Measurements from ENCODE around the gene GALNT1. TPM values are rescaled to one million over a fixed set of nuclear protein-coding genes. Genes with fewer than 3 reads are reported as not detected.

The GALNT1 gene
- total RNA-seq, 1 donor from 2014 or later, result 48.0 TPM

DNA sequence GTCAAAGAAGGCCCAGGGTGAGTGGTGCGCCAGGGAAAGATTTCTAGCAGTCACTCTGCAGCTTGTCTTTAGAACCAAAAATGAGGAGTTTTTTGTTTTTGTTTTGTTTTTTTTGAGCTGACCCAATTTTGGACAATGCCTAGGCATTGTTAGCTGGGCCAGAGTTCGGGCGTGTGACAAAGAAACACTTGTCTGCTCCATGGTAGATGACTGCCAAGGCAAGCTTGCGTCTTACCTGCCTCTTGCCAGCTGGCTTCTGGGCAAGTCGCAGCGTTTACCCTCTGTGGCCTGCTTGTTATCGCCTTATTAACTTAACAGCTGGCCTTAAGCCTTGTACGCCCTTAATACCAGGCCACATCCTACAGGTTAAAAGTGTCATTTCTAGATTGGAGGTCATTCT, 114.3 kb downstream of the GALNT1 start:
- DNase-seq, result peak; percentile 86
- intact Hi-C loops (cut with DNase I), result no loop called here
- peak; percentile 96 for ATAC-seq (ENCODE audit: poor library complexity)

DNA sequence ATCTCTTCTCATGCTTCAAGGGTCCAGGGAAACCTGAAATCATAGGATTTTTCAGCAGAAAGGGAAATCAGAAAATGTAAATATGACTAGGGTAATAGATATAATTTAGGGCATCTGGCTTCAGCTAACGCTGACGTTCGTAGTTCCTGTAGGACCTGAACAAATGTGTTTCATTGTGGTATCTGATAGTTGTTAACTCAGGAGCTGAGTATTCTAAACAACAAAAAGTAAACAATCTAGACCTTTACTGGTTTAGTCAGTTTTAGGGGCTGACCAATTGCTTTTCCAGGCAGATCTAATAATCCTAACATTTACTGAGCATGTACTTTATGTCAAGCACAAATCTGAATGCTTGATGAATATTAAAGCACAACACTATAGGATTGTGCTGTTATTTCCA, 114.8 kb downstream of the GALNT1 start:
- intact Hi-C loops (cut with DNase I), result no loop called here
- ATAC-seq (ENCODE audit: poor library complexity) (no peak), DNase-seq (no peak)

DNA sequence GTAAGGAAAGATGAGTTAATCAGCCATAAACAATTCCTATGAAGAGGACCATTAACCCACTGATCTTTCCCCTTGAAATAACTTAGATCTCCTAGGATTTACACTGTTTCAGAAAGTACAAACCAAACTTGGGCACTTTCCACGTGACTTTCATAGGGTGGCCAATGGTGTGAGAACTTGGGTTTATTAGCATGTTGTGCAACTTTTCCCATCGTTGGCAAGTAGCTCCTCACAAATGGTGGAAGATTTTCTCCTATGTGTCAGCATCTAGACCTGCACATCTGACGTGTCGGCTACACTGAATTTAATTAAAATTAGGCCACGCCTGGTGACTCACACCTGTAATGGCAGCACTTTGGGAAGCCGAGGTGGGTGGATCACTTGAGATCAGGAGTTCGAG, 116.3 kb downstream of the GALNT1 start:
- intact Hi-C loops (cut with DNase I), result no loop called here
- ATAC-seq (ENCODE audit: poor library complexity) (no peak), DNase-seq (no peak)

DNA sequence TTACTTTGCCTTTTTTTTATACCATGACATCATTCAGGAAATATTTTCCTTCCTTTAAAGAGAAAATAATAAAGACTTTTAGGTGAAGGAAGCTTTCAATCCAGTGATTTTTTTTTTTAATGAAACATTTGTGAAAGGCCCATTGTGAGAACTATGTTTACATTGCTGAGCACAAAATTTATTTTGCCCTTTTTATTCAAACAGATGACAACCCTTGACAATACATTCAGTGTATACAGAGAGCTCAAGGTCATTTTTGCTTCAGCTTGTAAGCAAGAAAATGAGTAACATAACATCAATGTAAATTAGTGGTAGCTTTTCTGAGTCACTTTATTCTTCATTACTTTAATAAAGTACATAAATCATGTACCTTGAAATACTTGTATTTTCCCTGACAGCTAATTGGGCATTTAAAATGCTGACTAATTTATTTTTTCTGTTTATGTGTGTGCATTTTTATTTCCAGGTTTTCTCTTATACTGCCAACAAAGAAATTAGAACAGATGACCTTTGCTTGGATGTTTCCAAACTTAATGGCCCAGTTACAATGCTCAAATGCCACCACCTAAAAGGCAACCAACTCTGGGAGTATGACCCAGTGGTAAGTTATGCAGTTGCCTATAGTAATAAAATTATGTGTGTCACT, 121.6 kb downstream of the GALNT1 start:
- ATAC-seq (ENCODE audit: poor library complexity) (no peak), DNase-seq (no peak)
- intact Hi-C loops (cut with DNase I), result no loop called here

DNA sequence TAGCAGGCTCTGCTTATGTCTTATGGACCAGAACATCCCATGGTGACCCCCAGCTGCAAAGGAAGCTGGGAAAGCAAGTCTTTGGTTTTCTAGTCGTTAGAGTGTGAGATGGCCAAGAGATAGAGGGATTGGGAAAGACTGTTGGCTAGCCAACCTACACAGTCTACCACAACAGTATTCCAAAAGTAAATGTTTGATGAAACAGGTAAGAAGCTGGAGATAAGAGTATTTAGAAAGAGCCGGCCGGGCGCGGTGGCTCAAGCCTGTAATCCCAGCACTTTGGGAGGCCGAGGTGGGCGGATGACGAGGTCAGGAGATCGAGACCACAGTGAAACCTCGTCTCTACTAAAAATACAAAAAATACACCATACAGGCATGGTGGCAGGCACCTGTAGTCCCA, 124.4 kb downstream of the GALNT1 start:
- intact Hi-C loops (cut with DNase I), result no loop called here
- DNase-seq, result no peak
- ATAC-seq (ENCODE audit: poor library complexity), result no peak

DNA sequence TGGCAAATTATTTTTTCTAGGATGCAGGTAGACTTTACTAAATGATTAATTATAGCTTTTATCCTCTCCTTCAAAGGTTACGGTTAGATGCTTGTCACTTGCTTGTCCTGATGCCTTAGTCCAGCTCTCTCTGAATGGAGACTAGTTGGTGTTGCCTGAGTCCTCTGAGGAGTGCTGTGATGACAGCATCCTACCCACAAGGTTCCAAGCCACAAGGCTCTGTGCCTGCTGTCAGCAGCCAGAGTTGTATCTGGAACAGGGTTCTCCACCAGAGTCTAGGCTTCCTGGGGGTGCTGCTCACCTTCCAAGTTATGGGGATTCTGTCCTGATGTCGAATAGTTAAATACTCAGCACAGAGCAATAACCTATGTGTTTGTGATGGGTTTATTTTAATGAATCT, 125.7 kb downstream of the GALNT1 start:
- peak; percentile 89 for ATAC-seq (ENCODE audit: poor library complexity)
- DNase-seq, result no peak
- intact Hi-C loops (cut with DNase I), result no loop called here

DNA sequence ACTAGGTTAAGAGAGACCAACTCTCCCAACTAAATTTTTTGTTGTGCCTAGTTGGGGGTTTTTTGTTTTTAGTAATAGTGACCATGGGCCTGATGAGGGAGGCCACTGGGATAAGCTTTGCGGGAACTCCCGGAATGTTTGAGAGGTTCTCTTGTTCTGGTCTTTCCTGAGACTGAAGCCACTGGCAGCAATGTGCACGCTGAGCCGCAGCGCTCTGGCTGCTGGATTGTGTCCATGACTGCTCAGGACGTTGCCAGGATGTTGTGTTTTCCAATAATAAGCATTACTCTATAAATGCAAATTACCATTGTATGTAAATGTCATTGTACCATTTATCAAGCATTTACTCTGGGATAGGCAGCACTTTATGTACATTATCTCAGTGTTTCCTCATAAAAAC, 126.1 kb downstream of the GALNT1 start:
- DNase-seq (peak; percentile 49), ATAC-seq (ENCODE audit: poor library complexity) (peak; percentile 77)
- intact Hi-C loops (cut with DNase I), result no loop called here

DNA sequence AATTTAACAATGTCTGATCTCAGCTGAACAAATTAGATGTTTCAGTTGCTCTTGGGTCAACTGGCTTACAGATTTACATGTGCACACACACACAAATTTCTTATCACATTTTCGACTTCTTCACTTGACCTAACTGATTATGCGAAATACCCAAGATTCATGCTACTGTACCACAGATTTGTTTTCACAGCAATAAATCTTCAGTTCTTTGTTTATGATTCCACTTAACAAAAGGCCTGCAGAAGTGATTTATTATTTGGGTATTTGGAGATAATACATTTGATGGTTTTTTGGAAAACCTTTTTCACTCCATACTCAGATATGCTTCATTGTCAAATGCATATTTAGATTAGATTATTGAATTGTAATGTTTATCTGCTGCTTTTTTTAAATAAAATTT, 129.0 kb downstream of the GALNT1 start:
- ATAC-seq (ENCODE audit: poor library complexity), result no peak
- intact Hi-C loops (cut with DNase I), result no loop called here
- no peak for DNase-seq

DNA sequence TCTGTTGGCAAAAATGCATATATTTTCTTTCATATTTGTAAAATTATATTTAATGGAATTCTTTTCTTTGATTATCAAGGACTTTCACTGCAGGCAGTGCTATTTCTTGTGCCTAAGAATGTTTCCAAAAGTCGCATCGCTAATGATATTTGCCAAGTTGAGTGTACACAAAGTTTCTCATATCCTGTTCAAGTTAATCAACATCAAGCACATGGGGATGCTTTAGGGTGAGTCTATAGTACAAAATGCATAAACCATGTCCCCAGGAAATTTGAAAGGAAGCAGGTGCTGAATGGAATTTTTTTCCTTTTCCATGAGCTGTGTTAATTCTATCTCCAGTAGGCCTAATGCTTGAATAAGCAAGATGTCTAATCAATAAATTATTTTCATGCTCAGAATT, 129.7 kb downstream of the GALNT1 start:
- no peak for ATAC-seq (ENCODE audit: poor library complexity)
- DNase-seq, result no peak
- intact Hi-C loops (cut with DNase I), result no loop called here

DNA sequence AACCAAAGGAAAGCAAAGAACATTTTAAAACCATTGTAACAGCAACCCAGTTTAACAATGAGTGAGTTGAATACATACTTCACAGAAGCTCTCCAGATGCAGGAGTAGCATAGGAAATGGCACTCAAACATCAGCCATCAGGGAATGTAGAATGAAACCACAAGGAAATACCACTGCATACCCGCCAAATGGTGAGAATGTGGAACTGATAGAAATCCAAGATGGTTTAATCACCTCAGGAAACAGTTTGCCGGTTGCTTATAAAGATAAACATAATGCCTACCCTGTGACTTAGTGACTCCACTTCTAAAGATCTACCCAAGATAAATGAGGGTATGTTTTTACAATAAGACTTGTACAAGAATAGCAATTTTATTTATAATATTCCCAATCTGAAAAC, 132.0 kb downstream of the GALNT1 start:
- ATAC-seq (ENCODE audit: poor library complexity), result no peak
- no peak for DNase-seq
- intact Hi-C loops (cut with DNase I), result no loop called here

DNA sequence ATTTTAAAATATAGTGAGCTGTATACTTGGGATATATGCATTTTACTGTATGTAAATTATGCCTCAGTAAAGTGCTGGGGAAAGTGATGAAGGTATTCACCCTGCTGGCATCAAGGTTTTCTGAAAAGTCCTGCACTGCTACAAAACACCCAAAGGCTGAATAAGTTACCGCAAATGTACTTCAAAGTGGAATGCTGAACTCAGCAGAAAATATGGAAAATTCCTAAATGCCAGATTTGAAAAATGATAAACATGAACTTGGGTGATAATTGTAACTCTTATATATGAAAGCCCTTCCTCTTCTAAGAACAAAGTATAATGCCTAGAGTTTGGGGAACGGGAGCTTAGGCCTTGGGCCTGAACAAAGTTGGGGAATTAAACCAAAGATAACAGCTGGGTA, 133.0 kb downstream of the GALNT1 start:
- ATAC-seq (ENCODE audit: poor library complexity) (no peak), DNase-seq (no peak)
- intact Hi-C loops (cut with DNase I), result no loop called here

DNA sequence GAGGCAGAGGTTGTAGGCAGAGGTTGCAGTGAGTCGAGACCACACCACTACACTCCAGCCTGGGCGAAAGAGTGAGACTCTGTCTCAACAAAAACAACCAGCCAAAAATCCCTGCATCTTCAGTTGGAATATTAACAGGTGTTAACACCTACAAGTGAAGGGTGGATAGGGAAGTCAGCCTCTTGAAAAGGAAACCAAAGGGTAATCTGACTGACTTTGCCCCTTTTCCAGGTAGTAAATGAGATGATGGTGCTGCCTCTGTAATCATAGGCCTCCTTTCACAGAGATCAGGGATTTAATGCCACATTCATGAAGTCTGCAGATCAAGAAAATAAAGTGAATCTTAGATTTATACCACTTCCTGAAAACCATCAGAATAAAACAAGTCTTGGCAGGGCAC, 133.6 kb downstream of the GALNT1 start:
- no peak for DNase-seq
- intact Hi-C loops (cut with DNase I), result no loop called here
- no peak for ATAC-seq (ENCODE audit: poor library complexity)

DNA sequence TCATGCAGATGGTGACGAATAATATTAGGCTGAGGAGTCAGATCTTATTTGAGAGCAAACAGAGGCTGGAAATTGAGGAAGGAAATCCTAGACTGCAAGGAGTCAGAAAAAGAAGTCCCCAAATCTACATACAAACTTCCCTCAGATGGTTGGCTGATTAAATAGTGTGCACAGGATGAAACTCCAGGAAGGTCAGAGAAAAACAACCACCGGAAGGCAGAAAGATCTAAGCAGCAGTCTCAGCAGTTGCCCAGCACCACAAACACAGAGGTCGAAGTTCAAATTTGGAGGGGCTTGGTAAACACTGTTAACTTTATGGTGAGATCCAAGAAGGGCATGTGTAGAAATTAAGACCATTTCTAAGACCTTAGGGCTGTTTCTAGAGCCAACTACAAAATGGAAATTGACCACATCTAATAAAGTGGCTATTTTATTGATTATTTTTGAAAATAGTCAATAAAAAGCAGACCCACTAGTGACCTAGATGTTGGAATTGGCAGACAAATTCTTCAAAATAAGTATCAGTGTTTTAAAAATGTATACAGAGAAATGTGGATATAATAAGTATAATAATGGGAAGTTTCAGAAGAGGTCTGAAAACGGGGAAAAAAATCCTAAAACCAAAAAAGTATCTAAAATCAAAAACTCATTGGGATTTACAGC, 134.8 kb downstream of the GALNT1 start:
- no peak for ATAC-seq (ENCODE audit: poor library complexity)
- intact Hi-C loops (cut with DNase I), result no loop called here
- DNase-seq, result no peak

DNA sequence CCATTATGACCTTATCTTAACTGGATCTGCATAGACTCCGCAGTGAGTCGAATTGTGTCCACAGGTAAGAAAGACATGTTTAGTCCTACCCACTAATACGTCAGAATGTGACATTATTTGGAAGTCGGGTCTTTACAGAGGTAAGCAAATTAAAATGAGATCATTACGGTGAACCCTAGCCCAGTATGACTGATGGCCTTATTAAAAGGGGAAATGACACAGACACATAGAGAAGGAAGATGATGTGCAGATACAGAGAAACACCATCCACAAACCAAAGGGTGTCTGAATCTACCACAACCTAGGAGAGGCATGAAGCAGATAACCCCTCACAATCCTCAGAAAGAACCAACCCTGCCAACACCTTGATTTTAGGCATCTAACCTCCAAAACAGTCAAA, 135.6 kb downstream of the GALNT1 start:
- intact Hi-C loops (cut with DNase I), result no loop called here
- DNase-seq, result no peak
- ATAC-seq (ENCODE audit: poor library complexity), result no peak

DNA sequence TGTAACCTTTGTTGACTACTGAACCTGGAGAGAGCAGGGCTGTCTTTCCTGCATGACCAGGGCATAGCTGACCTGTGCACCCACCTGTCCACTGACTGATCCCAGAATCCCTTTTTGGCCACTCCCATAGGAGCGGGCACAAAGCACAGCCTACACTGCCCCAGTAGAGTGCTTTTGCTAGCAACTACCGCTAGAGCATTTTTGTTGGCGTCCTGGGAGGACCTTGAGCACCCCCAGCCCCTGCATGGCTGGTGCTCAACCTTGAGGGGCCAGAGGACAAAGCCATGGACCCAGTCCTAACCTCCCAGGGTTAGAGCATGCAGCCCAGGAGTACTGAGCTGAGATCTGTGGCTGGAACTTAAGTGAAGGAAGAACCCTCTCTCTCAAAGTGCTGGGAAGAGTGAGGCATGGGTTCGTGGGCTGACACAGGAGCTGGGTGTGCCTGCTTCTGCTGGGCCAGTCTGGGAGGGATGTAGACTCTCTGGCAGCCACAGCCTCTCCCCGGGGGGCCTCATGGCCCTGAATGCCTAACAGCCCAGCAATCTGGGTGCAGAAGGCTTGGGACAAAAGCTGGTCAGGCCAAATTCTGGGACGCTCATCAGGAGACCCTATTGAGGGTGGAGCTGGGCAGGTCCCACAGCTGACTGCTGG, 140.0 kb downstream of the GALNT1 start:
- no peak for DNase-seq
- ATAC-seq (ENCODE audit: poor library complexity), result no peak
- intact Hi-C loops (cut with DNase I), result no loop called here

DNA sequence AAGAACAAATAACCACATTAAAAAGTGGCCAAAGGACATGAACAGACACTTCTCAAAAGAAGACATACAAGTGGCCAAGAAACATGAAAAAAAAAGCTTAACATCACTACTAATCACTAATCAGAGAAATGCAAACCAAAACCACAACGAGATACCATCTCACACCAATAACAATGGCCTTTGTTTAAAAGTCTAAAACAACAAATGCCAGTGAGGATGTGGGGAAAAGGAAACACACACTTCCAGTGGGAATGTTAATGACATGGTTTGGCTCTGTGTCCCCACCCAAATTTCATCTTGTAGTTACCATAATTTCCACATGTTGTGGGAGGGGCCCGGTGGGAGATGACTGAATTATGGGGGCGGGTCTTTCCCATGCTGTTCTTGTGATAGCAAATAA, 147.1 kb downstream of the GALNT1 start:
- ATAC-seq (ENCODE audit: poor library complexity), result no peak
- intact Hi-C loops (cut with DNase I), result no loop called here
- DNase-seq, result no peak

DNA sequence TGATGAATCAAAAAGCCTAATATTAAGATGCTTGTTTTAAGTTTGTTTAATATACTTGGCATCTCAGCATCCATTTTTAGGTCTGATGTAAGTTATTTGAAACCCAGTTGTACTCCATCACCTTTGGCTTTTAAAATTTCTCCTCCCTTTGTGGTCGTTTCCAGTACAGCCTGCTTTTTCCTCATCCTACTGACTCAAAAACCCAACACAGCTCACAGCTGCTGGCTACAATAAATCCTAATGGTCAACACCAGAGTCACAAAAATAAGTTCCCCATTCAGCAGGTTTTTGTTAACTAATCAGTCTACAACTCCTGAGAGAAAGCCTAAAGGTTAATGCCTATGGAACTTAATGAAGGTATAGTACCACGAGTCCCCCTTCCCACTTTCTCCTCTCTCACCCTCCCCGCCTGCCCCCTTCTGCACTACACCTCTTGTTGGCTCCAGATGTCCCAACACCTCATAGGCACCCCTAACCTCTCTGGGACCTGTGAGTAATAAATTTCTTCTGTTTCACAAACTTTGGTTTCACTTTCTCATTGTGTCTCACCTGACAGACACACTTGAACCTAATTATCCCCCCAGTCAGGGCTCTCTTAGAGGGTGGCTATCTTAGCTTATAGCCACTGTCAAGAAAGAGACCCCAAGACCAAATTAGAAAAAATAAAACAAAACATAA, 148.6 kb downstream of the GALNT1 start:
- DNase-seq, result no peak
- no peak for ATAC-seq (ENCODE audit: poor library complexity)
- intact Hi-C loops (cut with DNase I), result no loop called here

DNA sequence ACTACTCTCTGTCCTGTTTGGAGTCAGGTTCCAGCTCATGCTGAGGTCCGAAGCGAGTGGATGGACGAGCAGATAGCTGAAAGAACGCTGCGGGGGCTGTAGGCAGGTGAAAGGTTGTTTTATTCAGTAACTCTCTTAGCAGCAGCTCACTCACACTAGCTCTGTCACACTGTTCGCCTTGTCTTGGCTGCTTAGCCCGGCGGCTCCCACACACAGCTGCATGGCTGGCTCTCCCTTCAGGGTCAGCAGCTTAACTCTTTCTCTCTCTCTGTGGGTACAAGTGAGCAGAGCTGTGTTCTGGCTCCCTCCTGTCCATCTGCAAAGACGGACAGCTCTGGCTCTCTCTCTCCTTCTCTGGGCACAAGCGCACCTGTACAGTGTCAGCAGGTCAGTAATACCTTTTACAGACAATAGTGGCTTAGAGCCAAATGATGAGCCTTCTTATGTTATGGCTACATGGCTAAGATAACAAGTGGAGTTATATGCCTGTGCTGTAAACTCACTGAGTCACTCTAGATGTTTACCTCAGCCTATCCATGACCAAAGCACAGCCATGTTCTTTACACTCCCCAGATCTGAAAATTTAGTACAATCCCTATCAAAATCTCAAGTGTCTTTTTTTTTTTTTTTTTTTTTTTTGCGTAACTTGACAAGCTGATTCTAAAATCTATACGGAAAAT, 149.3 kb downstream of the GALNT1 start:
- DNase-seq, result peak; percentile 55
- ATAC-seq (ENCODE audit: poor library complexity), result peak; percentile 37
- intact Hi-C loops (cut with DNase I), result no loop called here

DNA sequence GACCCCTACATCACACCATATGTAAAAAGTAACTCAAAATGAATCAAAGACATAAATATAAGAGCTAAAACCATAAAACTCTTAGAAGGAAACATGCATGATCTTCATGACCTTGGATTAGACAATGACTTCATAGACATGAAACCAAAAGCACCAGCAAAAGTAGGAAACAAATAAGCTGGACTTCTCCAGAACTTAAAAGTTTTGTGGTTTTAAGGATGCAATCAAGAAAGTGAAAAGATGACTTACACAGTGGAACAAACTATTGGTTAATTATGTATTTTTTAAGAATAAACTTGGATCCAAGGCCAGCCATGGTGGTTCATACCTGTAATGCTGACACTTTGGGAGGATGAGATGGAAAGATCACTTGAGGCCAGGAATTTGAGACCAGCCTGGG, 150.2 kb downstream of the GALNT1 start:
- intact Hi-C loops (cut with DNase I), result no loop called here
- DNase-seq, result no peak
- no peak for ATAC-seq (ENCODE audit: poor library complexity)

All from Right ventricle myocardium superior (tissue), 1 donor.